ENCODE measurements around the gene NUP50. TPM values are rescaled to one million over a fixed set of nuclear protein-coding genes. Genes with fewer than 3 reads are reported as not detected.

Gene NUP50
- total RNA-seq = 100 to 1,000 TPM; 103 to 111 TPM
- 10 to 100 TPM; 45.2 to 73.1 (median 46.9) TPM for polyA plus RNA-seq
- total RNA-seq = 122 to 242 (median 191) reads per million in 6 experiments

GRCh38 chr22:45163451-45164269, at the start of gene NUP50:
TSS of gene NUP50 (plus strand) at chr22:45163925. CDS start at chr22:45168178, 4,253 bp downstream.
- DNase-seq (peak; percentile 86 to 98 (median 97)), ATAC-seq (peak; percentile 79 to 84)
- Mint-ChIP-seq H3K4me3 (peak within 1 kb of the TSS; percentile 92 to 99 (median 96)), H3K9me3 (no peaks in the 10 kb centered on the region), H3K36me3 (peaks cover 2 to 22% (median 9%) of the 10 kb centered on the region in 3 donors), H3K27ac (peak within 1 kb of the TSS; percentile 92 to 98 (median 95)), H3K27me3 (no peaks in the 10 kb centered on the region), H3K4me1 (peaks cover 28 to 71% (median 53%) of the 10 kb centered on the region in 4 donors)
- POLR2A ChIA-PET = interaction anchor here (0.8 to 1.6 kb wide), 6 partner anchors 9 to 78 kb away, joined by 3 to 25 read pairs (median 4); no protein-coding TSS in a partner anchor

GRCh38 chr22:45120440-45120839, 43.3 kb upstream of the NUP50 start:
- POLR2A ChIA-PET = no interaction called here
- Mint-ChIP-seq H3K27ac (peak overlapping the region in 1 of 10 donors; percentile 53), H3K4me1 (no peaks in the 10 kb centered on the region), H3K27me3 (peaks cover 0 to 7% (median 0%) of the 10 kb centered on the region in 5 donors), H3K36me3 (no peaks in the 10 kb centered on the region), H3K9me3 (peaks cover 0 to 2% (median 0%) of the 10 kb centered on the region in 9 donors), H3K4me3 (no peak overlapping the region)
- DNase-seq (no peak), ATAC-seq (no peak)

- Mint-ChIP-seq H3K9me3 (peaks cover 0 to 2% (median 0%) of the 10 kb centered on the region in 9 donors), H3K4me1 (no peaks in the 10 kb centered on the region), H3K27ac (peak overlapping the region in 1 of 10 donors; percentile 53), H3K27me3 (peaks cover 0 to 7% (median 0%) of the 10 kb centered on the region in 5 donors), H3K36me3 (no peaks in the 10 kb centered on the region), H3K4me3 (no peak overlapping the region)
- DNase-seq (no peak), ATAC-seq (no peak)
- POLR2A ChIA-PET = no interaction called here
These were observed 42.8 kb upstream of the NUP50 start for GRCh38 chr22:45120931-45121330.

- Mint-ChIP-seq H3K4me3 (no peak overlapping the region), H3K36me3 (no peaks in the 10 kb centered on the region), H3K27ac (no peak overlapping the region), H3K4me1 (peaks cover 4 to 5% (median 4%) of the 10 kb centered on the region in 4 donors), H3K27me3 (peaks cover 0 to 9% (median 0%) of the 10 kb centered on the region in 5 donors), H3K9me3 (no peaks in the 10 kb centered on the region)
- POLR2A ChIA-PET = interaction anchor here (0.7 kb wide), 1 partner anchor 10 kb away, joined by 3 read pairs; no protein-coding TSS in a partner anchor
- ATAC-seq (no peak), DNase-seq (no peak)
These were observed 39.4 kb upstream of the NUP50 start for GRCh38 chr22:45124176-45124847.

DNA sequence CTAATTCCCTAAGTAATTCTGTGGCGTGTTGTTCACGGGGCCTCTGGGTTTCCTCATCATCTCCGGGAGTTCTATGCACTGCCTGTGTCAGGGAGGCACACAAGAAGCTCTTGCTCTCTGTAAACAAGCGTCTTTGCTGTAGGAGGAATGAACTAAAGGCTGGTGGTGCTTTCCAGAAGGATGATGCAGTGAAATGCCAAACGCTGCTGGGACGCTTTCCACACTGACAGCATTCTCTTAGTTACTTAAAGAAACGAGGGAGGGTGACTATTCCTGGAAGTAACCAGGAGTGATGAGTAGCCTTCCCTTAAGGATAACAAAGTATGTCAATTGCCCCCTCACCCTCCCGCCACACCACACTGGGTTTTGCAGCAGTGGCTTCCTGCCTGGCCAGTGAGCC, 38.5 kb upstream of the NUP50 start:
- POLR2A ChIA-PET = no interaction called here
- ATAC-seq (no peak), DNase-seq (no peak)
- H3K36me3 Mint-ChIP-seq = no peaks in the 10 kb centered on the region
- no peaks in the 10 kb centered on the region for H3K9me3 Mint-ChIP-seq
- H3K4me1 Mint-ChIP-seq = peaks cover 7 to 14% (median 12%) of the 10 kb centered on the region in 4 donors
- peaks cover 0 to 4% (median 0%) of the 10 kb centered on the region in 5 donors for H3K27me3 Mint-ChIP-seq
- H3K27ac Mint-ChIP-seq = no peak overlapping the region
- H3K4me3 Mint-ChIP-seq = no peak overlapping the region

DNA sequence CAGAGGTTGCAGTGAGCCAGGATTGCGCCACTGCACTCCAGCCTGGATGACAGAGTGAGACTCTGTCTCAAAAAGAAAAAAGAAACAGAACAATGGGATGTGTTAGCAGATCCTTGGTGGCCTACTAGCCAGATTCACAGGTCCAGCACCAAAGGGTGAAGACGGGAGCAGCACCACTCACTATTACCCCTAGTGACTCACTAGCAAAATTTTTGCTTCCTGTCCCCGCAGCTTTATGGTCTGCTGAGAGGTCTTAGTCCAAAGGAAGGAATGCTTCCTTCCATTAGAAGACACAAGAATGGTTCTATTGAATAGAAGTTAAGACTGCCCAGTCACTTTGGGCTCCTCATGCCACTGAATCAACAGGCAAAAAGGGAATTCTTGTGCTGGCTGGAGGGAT, 35.9 kb upstream of the NUP50 start:
- Mint-ChIP-seq H3K36me3 (peaks cover 0 to 14% (median 8%) of the 10 kb centered on the region in 3 donors), H3K4me1 (peaks cover 9 to 22% (median 19%) of the 10 kb centered on the region in 4 donors)

DNA sequence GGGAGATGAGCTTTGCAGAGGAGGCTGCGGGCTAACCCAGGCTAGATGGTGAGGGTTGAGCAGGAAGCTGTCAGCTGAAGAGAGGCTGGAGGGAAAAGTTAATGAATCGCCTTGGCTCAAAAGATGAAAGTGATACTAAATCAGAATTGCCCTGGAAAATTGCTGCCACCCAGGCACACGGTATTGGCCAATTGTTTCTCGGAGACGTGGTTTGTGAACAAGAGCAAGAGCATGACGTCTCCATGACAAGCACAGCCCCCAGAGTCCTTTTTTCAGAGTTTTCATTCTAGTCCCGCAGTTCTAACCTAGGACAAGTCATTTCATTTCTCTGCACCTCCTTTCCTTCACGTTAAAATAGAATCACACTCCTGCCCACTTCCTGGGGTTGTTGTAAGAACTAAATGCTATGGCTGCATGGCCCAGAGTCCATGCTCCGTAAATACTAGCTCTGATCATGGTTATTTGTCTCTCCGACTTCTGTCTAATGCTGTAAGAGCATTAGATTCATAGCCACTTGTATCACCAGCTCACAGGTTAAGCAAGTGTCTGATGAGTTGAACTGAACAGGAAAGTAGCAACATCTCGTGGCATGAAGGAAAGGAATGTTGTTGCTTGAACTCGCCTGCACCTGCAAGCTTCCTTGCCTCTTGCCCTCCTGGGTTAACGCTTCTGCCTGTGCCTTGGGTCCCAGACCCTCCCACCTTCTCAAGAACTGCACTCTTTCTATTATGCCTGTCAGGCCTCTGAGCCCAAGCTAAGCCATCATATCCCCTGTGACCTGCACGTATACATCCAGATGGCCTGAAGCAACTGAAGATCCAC, 33.8 kb upstream of the NUP50 start:
- POLR2A ChIA-PET = no interaction called here
- peaks cover 0 to 2% (median 0%) of the 10 kb centered on the region in 5 donors for H3K27me3 Mint-ChIP-seq
- peaks cover 9 to 22% (median 19%) of the 10 kb centered on the region in 4 donors for H3K4me1 Mint-ChIP-seq
- DNase-seq (peak in 2 of 10 donors; percentile 9 to 17), ATAC-seq (peak in 1 of 2 donors; percentile 43)
- peaks cover 0 to 10% (median 4%) of the 10 kb centered on the region in 9 donors for H3K9me3 Mint-ChIP-seq
- H3K36me3 Mint-ChIP-seq = peaks cover 12 to 27% (median 22%) of the 10 kb centered on the region in 3 donors
- peak overlapping the region; percentile 44 to 85 (median 66) for H3K4me3 Mint-ChIP-seq
- peak overlapping the region; percentile 33 to 87 (median 66) for H3K27ac Mint-ChIP-seq

More for the DNA sequence above, 35.9 kb upstream of the NUP50 start:
- POLR2A ChIA-PET = no interaction called here
- Mint-ChIP-seq H3K9me3 (no peaks in the 10 kb centered on the region), H3K27me3 (peaks cover 0 to 2% (median 0%) of the 10 kb centered on the region in 5 donors), H3K4me3 (no peak overlapping the region), H3K27ac (peak overlapping the region in 1 of 10 donors; percentile 84)
- ATAC-seq (no peak), DNase-seq (no peak)

DNA sequence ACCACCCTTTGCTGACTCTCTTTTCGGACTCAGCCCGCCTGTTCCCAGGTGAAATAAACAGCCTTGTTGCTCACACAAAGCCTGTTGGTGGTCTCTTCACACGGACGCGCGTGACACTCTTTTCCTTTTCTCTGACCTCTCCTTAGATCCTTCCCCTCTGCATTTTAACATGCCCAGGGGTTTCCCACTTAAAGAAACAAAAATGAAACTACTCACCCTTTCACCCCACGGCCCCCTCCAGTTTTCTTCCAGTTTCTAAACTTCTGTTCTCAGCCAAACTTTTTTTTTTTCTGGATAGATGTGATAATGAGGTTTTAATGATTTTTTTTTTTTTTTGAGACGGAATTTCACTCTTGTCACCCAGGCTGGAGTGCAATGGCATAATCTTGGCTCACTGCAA, 32.8 kb upstream of the NUP50 start:
- H3K27me3 Mint-ChIP-seq = peaks cover 0 to 2% (median 0%) of the 10 kb centered on the region in 5 donors
- POLR2A ChIA-PET = interaction anchor here (0.7 kb wide), 2 partner anchors 23 to 284 kb away, joined by 3 read pairs; no protein-coding TSS in a partner anchor
- peaks cover 0 to 10% (median 4%) of the 10 kb centered on the region in 9 donors for H3K9me3 Mint-ChIP-seq
- peak overlapping the region in 1 of 10 donors; percentile 34 for H3K4me3 Mint-ChIP-seq
- no peak for DNase-seq
- H3K27ac Mint-ChIP-seq = peak overlapping the region in 3 of 10 donors; percentile 48 to 62 (median 51)
- no peak for ATAC-seq
- H3K4me1 Mint-ChIP-seq = peaks cover 9 to 22% (median 19%) of the 10 kb centered on the region in 4 donors
- H3K36me3 Mint-ChIP-seq = peaks cover 12 to 34% (median 29%) of the 10 kb centered on the region in 3 donors

DNA sequence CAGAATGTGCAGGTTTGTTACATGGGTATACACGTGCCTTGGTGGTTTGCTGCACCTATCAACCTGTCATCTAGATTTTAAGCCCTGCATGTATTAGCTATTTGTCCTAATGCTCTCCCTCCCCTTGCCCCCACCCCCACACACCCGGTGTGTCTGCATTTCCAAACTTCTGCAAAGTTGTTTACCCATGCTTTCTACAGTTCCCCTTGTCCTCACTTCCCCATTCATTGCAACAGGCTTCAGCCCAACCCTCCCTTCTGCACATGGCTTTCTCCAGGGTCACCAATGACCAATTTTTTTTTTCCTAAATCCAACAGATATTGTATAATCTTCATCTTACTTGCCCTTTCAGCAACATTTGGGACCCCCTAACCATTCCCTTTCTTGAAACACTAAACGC, 32.0 kb upstream of the NUP50 start:
- ATAC-seq (no peak), DNase-seq (no peak)
- no peak overlapping the region for H3K4me3 Mint-ChIP-seq
- H3K27me3 Mint-ChIP-seq = no peaks in the 10 kb centered on the region
- peaks cover 0 to 10% (median 4%) of the 10 kb centered on the region in 9 donors for H3K9me3 Mint-ChIP-seq
- H3K27ac Mint-ChIP-seq = peak overlapping the region in 1 of 10 donors; percentile 28
- H3K36me3 Mint-ChIP-seq = peaks cover 12 to 36% (median 30%) of the 10 kb centered on the region in 3 donors
- H3K4me1 Mint-ChIP-seq = peaks cover 8 to 22% (median 19%) of the 10 kb centered on the region in 4 donors
- POLR2A ChIA-PET = interaction anchor here (0.7 kb wide), 2 partner anchors 24 to 285 kb away, joined by 3 read pairs; no protein-coding TSS in a partner anchor

GRCh38 chr22:45134313-45134712, 29.4 kb upstream of the NUP50 start:
- Mint-ChIP-seq H3K27me3 (no peaks in the 10 kb centered on the region), H3K9me3 (peaks cover 0 to 10% (median 4%) of the 10 kb centered on the region in 9 donors), H3K27ac (no peak overlapping the region), H3K4me1 (peaks cover 5 to 19% (median 15%) of the 10 kb centered on the region in 4 donors), H3K36me3 (peaks cover 12 to 40% (median 31%) of the 10 kb centered on the region in 3 donors), H3K4me3 (no peak overlapping the region)
- ATAC-seq (no peak), DNase-seq (no peak)
- POLR2A ChIA-PET = no interaction called here

- no peak overlapping the region for H3K4me3 Mint-ChIP-seq
These were observed 27.1 kb upstream of the NUP50 start for GRCh38 chr22:45136594-45136993.

More at GRCh38 chr22:45136594-45136993, 27.1 kb upstream of the NUP50 start:
- Mint-ChIP-seq H3K9me3 (peaks cover 0 to 10% (median 4%) of the 10 kb centered on the region in 9 donors), H3K36me3 (peaks cover 12 to 41% (median 31%) of the 10 kb centered on the region in 3 donors), H3K4me1 (peaks cover 0 to 2% (median under 1%) of the 10 kb centered on the region in 4 donors), H3K27me3 (no peaks in the 10 kb centered on the region), H3K27ac (no peak overlapping the region)
- ATAC-seq (no peak), DNase-seq (no peak)
- POLR2A ChIA-PET = no interaction called here
